Measurements from ENCODE around the gene WARS2. TPM values are rescaled to one million over a fixed set of nuclear protein-coding genes. Genes with fewer than 3 reads are reported as not detected.

WARS2 gene
- polyA plus RNA-seq, 2 of the 4 experiments (the other 2 are of a cell fraction): 5.9 to 7.9 TPM

DNA sequence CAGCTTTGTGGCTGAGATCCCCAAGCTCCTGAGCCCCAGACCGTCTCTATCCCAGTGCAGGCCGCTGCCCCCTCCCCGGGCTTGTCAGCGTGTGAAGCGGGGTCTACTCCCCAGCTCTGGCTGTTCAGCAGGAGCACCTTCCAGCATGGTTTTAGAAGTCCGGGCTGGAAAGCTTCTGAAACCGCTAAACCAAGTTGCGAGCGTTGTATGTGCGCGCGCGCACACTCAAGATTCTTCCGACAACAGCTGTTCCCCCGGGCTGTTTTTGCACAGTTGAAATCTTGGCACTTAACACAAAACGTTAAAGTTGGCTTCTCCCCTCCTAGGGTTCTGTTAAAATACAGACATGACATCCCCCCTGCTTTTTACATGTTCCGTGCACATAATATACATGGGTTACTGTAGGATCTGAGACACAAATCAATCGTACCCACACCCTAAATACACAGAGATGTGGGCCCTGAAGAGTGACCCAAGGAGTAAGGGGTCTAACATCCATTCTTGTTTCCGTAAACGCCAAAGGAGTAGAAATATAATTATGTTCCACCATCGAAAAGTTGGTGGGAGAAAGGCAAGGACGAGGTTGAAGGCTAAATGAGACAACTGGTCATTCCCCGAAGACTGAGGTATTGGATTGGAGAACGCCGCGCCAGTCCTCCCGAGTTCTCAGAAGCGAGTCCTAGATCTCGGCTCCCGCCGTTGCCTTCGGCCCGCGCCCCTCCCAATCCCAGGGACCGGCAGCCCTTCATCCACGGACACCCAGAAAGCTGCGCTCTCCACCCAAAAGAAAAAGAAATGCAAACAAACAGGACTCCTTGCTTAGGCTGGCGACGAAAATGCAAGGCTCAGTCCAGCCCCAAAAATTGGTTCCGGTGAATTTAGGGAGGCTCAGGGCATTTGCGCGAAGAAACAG is 153.6 kb downstream of the WARS2 start:
- CTCF ChIA-PET: no interaction called here
- H3K27ac ChIP-seq: no peak overlapping the region
- FAIRE-seq: no peak

DNA sequence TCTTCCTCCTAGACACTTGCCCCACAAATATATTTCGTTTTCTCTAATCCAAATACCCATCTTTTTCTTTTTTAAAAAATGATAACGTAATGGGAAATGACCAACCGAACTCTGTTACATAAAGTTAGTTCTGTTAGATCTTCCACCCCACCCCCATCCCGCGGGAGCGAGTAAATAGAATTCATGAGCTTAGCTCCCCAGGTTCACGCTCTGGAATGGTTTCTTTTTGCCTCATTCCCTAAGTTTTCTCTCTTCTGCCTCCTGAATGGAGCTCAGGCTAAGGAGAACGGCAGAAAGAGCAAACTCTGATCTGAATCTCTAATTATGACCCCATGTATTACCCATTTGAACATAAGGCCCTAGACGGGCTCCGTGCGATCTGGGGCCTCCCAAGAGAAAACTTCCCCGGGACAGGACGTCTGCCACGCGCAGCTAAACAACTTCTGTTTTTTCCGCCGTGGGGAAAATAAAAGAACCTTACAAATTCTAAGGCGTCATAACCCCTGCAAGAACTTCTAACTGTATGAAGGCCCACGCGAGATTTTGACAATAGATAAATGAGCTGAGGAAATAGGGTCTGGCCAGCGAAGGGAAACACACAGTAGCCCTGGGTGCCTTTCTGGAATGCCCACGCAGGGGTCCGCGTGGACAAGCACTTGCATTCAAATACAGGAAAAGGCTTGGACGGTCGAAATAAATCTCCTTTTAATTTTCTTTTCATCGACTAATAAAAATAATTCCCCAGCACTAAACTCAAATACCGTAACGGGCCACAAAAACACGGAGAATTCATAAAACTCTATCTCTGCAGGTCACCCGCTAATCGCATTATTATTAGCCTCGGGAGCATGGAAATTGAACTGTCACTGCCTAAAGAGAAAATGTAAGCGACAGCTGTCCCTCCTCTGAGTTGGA is 154.6 kb downstream of the WARS2 start:
- Histone ChIP-seq H3K4me3 (no peak overlapping the region), H3K4me1 (no peaks in the 10 kb centered on the region), H3K27ac (no peak overlapping the region), H3K9me3 (no peaks in the 10 kb centered on the region), H3K4me2 (no peak overlapping the region)
- FAIRE-seq (no peak), DNase-seq (ENCODE audit: low read depth in 1 of 2, low spot score in 1 of 2) (no peak), ATAC-seq (no peak)
- ChIA-PET POLR2A (no interaction called here), CTCF (no interaction called here)
- TF ChIP-seq NR3C1 (IDR thresholded peaks at IDR 0.05): no peak
- no peak for TF ChIP-seq CEBPB (IDR thresholded peaks at IDR 0.05)
- TF ChIP-seq TFCP2L1 (CRISPR knock-in tag; IDR thresholded peaks at IDR 0.05): no peak
- TF ChIP-seq BHLHE40 (IDR thresholded peaks at IDR 0.05; ENCODE audit: low read depth, low read length): no peak
- TF ChIP-seq FOSL2 (IDR thresholded peaks at IDR 0.05): no peak
- TF ChIP-seq FOSL2 (CRISPR knock-in tag; IDR thresholded peaks at IDR 0.05): no peak
- TF ChIP-seq RNF2 (IDR thresholded peaks at IDR 0.05; ENCODE audit: borderline replicate concordance, low read depth): no peak
- TF ChIP-seq, protein P1, sequence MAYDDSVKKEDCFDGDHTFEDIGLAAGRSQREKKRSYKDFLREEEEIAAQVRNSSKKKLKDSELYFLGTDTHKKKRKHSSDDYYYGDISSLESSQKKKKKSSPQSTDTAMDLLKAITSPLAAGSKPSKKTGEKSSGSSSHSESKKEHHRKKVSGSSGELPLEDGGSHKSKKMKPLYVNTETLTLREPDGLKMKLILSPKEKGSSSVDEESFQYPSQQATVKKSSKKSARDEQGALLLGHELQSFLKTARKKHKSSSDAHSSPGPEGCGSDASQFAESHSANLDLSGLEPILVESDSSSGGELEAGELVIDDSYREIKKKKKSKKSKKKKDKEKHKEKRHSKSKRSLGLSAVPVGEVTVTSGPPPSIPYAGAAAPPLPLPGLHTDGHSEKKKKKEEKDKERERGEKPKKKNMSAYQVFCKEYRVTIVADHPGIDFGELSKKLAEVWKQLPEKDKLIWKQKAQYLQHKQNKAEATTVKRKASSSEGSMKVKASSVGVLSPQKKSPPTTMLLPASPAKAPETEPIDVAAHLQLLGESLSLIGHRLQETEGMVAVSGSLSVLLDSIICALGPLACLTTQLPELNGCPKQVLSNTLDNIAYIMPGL (CRISPR knock-in tag; IDR thresholded peaks at IDR 0.05; ENCODE audit: borderline replicate concordance): no peak
- TF ChIP-seq EHF (CRISPR knock-in tag; IDR thresholded peaks at IDR 0.05): no peak
- TF ChIP-seq, protein P2, sequence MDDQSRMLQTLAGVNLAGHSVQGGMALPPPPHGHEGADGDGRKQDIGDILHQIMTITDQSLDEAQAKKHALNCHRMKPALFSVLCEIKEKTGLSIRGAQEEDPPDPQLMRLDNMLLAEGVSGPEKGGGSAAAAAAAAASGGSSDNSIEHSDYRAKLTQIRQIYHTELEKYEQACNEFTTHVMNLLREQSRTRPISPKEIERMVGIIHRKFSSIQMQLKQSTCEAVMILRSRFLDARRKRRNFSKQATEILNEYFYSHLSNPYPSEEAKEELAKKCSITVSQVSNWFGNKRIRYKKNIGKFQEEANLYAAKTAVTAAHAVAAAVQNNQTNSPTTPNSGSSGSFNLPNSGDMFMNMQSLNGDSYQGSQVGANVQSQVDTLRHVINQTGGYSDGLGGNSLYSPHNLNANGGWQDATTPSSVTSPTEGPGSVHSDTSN (IDR thresholded peaks at IDR 0.05): no peak
- TF ChIP-seq PHF8 (IDR thresholded peaks at IDR 0.05; ENCODE audit: borderline replicate concordance, low read depth): no peak
- no peak for TF ChIP-seq JUN (IDR thresholded peaks at IDR 0.05)
- no peak for TF ChIP-seq SREBF2 (IDR thresholded peaks at IDR 0.05)
- TF ChIP-seq HOXA7 (CRISPR knock-in tag; IDR thresholded peaks at IDR 0.05): no peak
- no peak for TF ChIP-seq RFX5 (IDR thresholded peaks at IDR 0.05)
- TF ChIP-seq POLR2AphosphoS2 (conservative IDR thresholded peaks at IDR 0.05; ENCODE audit: low read length): no peak
- TF ChIP-seq JUNB (IDR thresholded peaks at IDR 0.05): no peak
- TF ChIP-seq, protein P3, sequence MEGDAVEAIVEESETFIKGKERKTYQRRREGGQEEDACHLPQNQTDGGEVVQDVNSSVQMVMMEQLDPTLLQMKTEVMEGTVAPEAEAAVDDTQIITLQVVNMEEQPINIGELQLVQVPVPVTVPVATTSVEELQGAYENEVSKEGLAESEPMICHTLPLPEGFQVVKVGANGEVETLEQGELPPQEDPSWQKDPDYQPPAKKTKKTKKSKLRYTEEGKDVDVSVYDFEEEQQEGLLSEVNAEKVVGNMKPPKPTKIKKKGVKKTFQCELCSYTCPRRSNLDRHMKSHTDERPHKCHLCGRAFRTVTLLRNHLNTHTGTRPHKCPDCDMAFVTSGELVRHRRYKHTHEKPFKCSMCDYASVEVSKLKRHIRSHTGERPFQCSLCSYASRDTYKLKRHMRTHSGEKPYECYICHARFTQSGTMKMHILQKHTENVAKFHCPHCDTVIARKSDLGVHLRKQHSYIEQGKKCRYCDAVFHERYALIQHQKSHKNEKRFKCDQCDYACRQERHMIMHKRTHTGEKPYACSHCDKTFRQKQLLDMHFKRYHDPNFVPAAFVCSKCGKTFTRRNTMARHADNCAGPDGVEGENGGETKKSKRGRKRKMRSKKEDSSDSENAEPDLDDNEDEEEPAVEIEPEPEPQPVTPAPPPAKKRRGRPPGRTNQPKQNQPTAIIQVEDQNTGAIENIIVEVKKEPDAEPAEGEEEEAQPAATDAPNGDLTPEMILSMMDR (IDR thresholded peaks at IDR 0.05): no peak
- TF ChIP-seq, protein P4, sequence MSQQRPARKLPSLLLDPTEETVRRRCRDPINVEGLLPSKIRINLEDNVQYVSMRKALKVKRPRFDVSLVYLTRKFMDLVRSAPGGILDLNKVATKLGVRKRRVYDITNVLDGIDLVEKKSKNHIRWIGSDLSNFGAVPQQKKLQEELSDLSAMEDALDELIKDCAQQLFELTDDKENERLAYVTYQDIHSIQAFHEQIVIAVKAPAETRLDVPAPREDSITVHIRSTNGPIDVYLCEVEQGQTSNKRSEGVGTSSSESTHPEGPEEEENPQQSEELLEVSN (IDR thresholded peaks at IDR 0.05; ENCODE audit: borderline replicate concordance, low read depth): no peak
- 81% methylated on average over 33 of the region's 34 CpGs for WGBS (ENCODE audit: missing lambda C conversion rate)

More for the DNA sequence above, 153.6 kb downstream of the WARS2 start:
- no peaks in the 10 kb centered on the region for H3K9me3 ChIP-seq
- H3K4me3 ChIP-seq: no peak overlapping the region
- TF ChIP-seq HOXB13 (CRISPR knock-in tag; IDR thresholded peaks at IDR 0.05; ENCODE audit: low read depth) (no peak), RAD21 (conservative IDR thresholded peaks at IDR 0.05 in 1 of 2, IDR thresholded peaks at IDR 0.05 in 1 of 2) (no peak), CHD4 (IDR thresholded peaks at IDR 0.05; ENCODE audit: borderline replicate concordance) (no peak), TP53 (CRISPR knock-in tag; IDR thresholded peaks at IDR 0.05) (no peak), EP300 (IDR thresholded peaks at IDR 0.05) (no peak), SREBF2 (IDR thresholded peaks at IDR 0.05) (no peak), PHF8 (IDR thresholded peaks at IDR 0.05; ENCODE audit: borderline replicate concordance, low read depth) (no peak)
- TF ChIP-seq, protein P5, sequence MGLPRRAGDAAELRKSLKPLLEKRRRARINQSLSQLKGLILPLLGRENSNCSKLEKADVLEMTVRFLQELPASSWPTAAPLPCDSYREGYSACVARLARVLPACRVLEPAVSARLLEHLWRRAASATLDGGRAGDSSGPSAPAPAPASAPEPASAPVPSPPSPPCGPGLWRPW (IDR thresholded peaks at IDR 0.05): no peak
- TF ChIP-seq, protein P6, sequence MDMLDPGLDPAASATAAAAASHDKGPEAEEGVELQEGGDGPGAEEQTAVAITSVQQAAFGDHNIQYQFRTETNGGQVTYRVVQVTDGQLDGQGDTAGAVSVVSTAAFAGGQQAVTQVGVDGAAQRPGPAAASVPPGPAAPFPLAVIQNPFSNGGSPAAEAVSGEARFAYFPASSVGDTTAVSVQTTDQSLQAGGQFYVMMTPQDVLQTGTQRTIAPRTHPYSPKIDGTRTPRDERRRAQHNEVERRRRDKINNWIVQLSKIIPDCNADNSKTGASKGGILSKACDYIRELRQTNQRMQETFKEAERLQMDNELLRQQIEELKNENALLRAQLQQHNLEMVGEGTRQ (IDR thresholded peaks at IDR 0.05): no peak
- TF ChIP-seq, protein P4 (IDR thresholded peaks at IDR 0.05; ENCODE audit: borderline replicate concordance, low read depth): no peak
- H3K4me1 ChIP-seq: no peaks in the 10 kb centered on the region
- no peak for ATAC-seq
- 75% methylated on average over 36 of the region's 42 CpGs for WGBS (ENCODE audit: missing lambda C conversion rate)
- no peak for DNase-seq (ENCODE audit: low read depth in 1 of 2, low spot score in 1 of 2)
- POLR2A ChIA-PET: no interaction called here
- no peak overlapping the region for H3K4me2 ChIP-seq
